HFF-Myc (cell line): ENCODE results near the gene KLHL29.

Source experiments
- DNase-seq: peaks from one replicate; pipeline ENCODE4 v3.0.0-alpha.2; 2011; ENCODE audit warnings: low read depth; ENCODE audit errors: extremely low read depth
- H3K4me3 ChIP-seq: replicated peaks from 2 replicates; pipeline ENCODE4 v1.5.1; 2011; ENCODE audit warnings: low read depth, mild to moderate bottlenecking, control low read depth, low read length
- CTCF ChIP-seq: IDR thresholded peaks from 2 replicates; pipeline ENCODE4 v1.5.1; 2012; ENCODE audit warnings: mild to moderate bottlenecking, low read depth, low read length, control low read depth; ENCODE audit errors: missing control alignments

KLHL29 gene

GRCh38 chr2:23349508-23349907 is 35.5 kb upstream of the KLHL29 start:
- no peak for DNase-seq
- TF ChIP-seq CTCF: no peak
- no peak overlapping the region for H3K4me3 ChIP-seq

GRCh38 chr2:23350041-23350791 is 34.8 kb upstream of the KLHL29 start:
- DNase-seq: no peak
- no peak for TF ChIP-seq CTCF
- H3K4me3 ChIP-seq: no peak overlapping the region

DNA sequence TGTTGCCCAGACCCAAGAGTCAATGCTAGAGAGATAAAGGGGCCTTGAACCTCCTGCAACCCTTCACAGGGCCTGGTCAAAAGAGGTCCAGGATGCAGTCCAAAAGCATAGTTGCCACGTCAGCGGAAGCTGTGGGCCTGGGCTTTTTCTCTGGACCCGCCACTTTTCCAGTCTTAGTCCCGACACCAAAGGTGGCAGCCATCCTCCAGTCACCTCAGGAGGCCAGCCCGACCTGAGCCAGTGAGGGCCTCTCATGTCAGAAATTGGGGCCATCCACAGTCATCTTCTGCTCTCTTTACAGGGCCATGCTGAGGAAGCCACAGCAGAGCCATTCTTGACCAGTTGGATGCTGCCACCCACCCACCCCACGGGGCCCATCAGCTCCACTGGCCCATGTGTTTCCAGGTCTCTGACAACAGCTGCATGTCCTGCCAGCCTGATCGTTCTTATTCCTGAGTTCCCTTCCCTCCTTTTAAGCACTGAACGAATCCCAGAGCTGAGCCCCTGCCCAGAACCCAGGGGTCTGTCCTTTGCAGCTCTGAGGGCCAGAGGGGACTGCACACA is 34.1 kb upstream of the KLHL29 start:
- no peak overlapping the region for H3K4me3 ChIP-seq
- DNase-seq: no peak
- TF ChIP-seq CTCF: no peak

DNA sequence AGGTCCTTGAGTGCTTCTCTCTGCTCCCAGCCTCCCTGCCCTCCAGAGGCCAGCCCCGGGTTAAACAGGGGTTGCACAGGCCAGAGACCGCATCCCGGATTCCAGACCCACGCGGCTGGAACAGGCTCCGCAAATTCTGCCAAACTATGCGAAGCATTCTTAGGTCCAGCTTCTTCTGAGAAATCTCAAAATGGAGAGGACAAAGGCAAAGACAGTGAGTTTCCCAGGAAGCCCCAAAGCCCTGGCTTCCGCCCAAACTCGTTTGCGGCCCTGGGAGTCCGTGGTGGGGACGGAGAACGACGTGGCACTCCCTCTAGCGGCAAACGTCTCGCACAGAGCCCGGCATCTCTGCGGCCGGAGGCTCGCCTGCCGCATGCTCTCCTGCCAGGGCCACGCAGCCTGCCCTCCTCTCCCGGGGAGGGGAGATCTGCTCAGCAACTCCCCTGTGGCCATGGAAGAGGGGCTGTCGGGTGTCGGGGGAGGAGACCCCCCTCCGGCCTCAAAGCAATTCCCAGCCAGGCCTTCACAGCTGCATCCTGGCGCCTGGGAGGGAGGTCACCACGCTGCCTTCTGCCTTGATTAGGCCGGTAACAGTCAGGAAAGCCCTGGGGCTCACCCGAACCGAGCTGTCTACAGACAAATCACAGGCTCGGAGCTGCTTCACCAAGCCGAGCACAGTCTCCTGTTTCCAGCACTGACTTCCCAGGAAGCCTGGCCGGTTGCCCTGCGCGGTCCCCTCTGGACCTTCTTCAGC is 33.4 kb upstream of the KLHL29 start:
- DNase-seq: peak; percentile 65
- H3K4me3 ChIP-seq: no peak overlapping the region
- peak; percentile 87 for TF ChIP-seq CTCF

- no peak overlapping the region for H3K4me3 ChIP-seq
- DNase-seq: no peak
- TF ChIP-seq CTCF: no peak
These were observed 30.4 kb upstream of the KLHL29 start for GRCh38 chr2:23354554-23354953.

DNA sequence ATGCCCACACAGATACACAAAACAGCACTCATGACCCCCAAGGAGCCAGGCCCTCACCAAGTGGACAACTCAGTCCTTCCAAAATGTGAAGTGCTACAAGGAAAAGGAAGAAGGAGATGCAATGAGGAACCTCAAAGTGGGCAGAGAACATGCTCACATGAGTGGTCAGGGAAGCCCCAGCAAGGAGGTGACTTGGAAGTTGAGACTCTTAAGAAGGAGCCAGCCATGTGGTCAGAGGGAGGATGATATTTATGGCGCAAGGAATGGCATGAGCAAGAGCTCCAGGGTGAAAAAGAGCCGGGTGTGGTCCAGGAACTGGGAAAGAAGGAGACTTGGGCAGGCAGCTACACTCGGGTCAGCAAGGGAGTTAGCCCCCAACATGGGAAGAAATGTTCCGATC is 30.0 kb upstream of the KLHL29 start:
- H3K4me3 ChIP-seq: no peak overlapping the region
- no peak for TF ChIP-seq CTCF
- DNase-seq: no peak
